IMR-90 (cell line): Measurements from ENCODE around the gene TEDC1.

Experiments
- BHLHE40 ChIP-seq: fragments of 150-350 bp; IDR thresholded peaks from 2 replicates; pipeline ENCODE4 v1.6.1; 2016; ENCODE audit warnings: mild to moderate bottlenecking, low read depth, low read length
- CHD1 ChIP-seq: IDR thresholded peaks from 2 replicates; pipeline ENCODE4 v1.6.1; 2012; ENCODE audit warnings: low read depth, low read length, improper control_type of control experiment
- CTCF ChIP-seq: conservative IDR thresholded peaks from 2 replicates; pipeline ENCODE4 v1.5.1; 2012; ENCODE audit warnings: mild to moderate bottlenecking, low read depth, low read length, improper control_type of control experiment
- ELK1 ChIP-seq: fragments of 150-350 bp; IDR thresholded peaks from 2 replicates; pipeline ENCODE4 v1.6.1; 2016; ENCODE audit warnings: low read depth, mild to moderate bottlenecking, low read length, moderate library complexity, borderline replicate concordance
- FOS ChIP-seq: fragments of 150-350 bp; IDR thresholded peaks from 2 replicates; pipeline ENCODE4 v1.6.1; 2016; ENCODE audit warnings: low read depth, low read length
- MAZ ChIP-seq: IDR thresholded peaks from 2 replicates; pipeline ENCODE4 v1.6.1; 2012; ENCODE audit warnings: low read depth, mild to moderate bottlenecking, low read length, improper control_type of control experiment, moderate library complexity, borderline replicate concordance
- MXI1 ChIP-seq: IDR thresholded peaks from 2 replicates; pipeline ENCODE4 v1.6.1; 2012; ENCODE audit warnings: low read depth, mild to moderate bottlenecking, low read length, moderate library complexity, borderline replicate concordance
- POLR2A ChIP-seq: IDR thresholded peaks from 2 replicates; pipeline ENCODE4 v1.6.1; 2012; ENCODE audit warnings: mild to moderate bottlenecking, low read depth, low read length
- RAD21 ChIP-seq: IDR thresholded peaks from 2 replicates; pipeline ENCODE4 v1.6.1; 2012; ENCODE audit warnings: low read length, improper control_type of control experiment
- RCOR1 ChIP-seq: IDR thresholded peaks from 2 replicates; pipeline ENCODE4 v1.6.1; 2012; ENCODE audit warnings: mild to moderate bottlenecking, low read length, improper control_type of control experiment; ENCODE audit not compliant: insufficient replicate concordance
- RFX5 ChIP-seq: IDR thresholded peaks from 2 replicates; pipeline ENCODE4 v1.8.0; 2012; ENCODE audit warnings: low read depth, mild to moderate bottlenecking, low read length, moderate library complexity
- SMC3 ChIP-seq: fragments of 150-350 bp; IDR thresholded peaks from 2 replicates; pipeline ENCODE4 v1.6.1; 2016; ENCODE audit warnings: low read depth, mild to moderate bottlenecking, antibody characterized with exemption, low read length, moderate library complexity

- TF ChIP-seq POLR2A (no peak), CTCF (no peak), BHLHE40 (no peak), RCOR1 (no peak), RAD21 (no peak), ELK1 (no peak), FOS (no peak), CHD1 (no peak), SMC3 (no peak), MXI1 (no peak), RFX5 (no peak), MAZ (no peak)
Measured at GRCh38 chr14:105525326-105525725, 34.3 kb downstream of the TEDC1 start.
